ENCODE measurements around the gene AUTS2.

AUTS2 gene

GRCh38 chr7:69827140-69827539, 228.9 kb downstream of the AUTS2 start:
- no peak for DNase-seq

- DNase-seq: peak; percentile 60
These were observed 229.3 kb downstream of the AUTS2 start for GRCh38 chr7:69827558-69827957.

GRCh38 chr7:69832356-69832755, 234.1 kb downstream of the AUTS2 start:
- no peak for DNase-seq

- no peak for DNase-seq
These were observed 235.7 kb downstream of the AUTS2 start for GRCh38 chr7:69833964-69834363.

GRCh38 chr7:69836702-69837101, 238.4 kb downstream of the AUTS2 start:
- no peak for DNase-seq

- DNase-seq: no peak
These were observed 239.3 kb downstream of the AUTS2 start for GRCh38 chr7:69837387-69838068.

- DNase-seq: no peak
These were observed 241.5 kb downstream of the AUTS2 start for GRCh38 chr7:69839782-69840181.

- no peak for DNase-seq
These were observed 242.0 kb downstream of the AUTS2 start for GRCh38 chr7:69840248-69840647.

- no peak for DNase-seq
These were observed 245.4 kb downstream of the AUTS2 start for GRCh38 chr7:69843653-69844052.

GRCh38 chr7:69844264-69844868, 246.1 kb downstream of the AUTS2 start:
- DNase-seq: no peak

- DNase-seq: no peak
These were observed 247.6 kb downstream of the AUTS2 start for GRCh38 chr7:69845721-69846495.

GRCh38 chr7:69847921-69848612, 249.8 kb downstream of the AUTS2 start:
- no peak for DNase-seq

- peak; percentile 43 for DNase-seq
These were observed 251.0 kb downstream of the AUTS2 start for GRCh38 chr7:69849268-69849667.

GRCh38 chr7:69857014-69857413, 258.7 kb downstream of the AUTS2 start:
- DNase-seq: no peak

- no peak for DNase-seq
These were observed 260.2 kb downstream of the AUTS2 start for GRCh38 chr7:69858471-69858870.

- no peak for DNase-seq
These were observed 261.1 kb downstream of the AUTS2 start for GRCh38 chr7:69859342-69859741.

- no peak for DNase-seq
These were observed 262.2 kb downstream of the AUTS2 start for GRCh38 chr7:69860486-69860885.

GRCh38 chr7:69860941-69861622, 262.8 kb downstream of the AUTS2 start:
- no peak for DNase-seq

- peak; percentile 38 for DNase-seq
These were observed 264.3 kb downstream of the AUTS2 start for GRCh38 chr7:69862413-69863064.

- no peak for DNase-seq
These were observed 266.0 kb downstream of the AUTS2 start for GRCh38 chr7:69864274-69864673.

GRCh38 chr7:69864822-69865221, 266.5 kb downstream of the AUTS2 start:
- DNase-seq: no peak

- no peak for DNase-seq
These were observed 270.6 kb downstream of the AUTS2 start for GRCh38 chr7:69868921-69869320.

Data from hematopoietic multipotent progenitor cell treated with erythropoietin and hydrocortisone succinate and interleukin-3 and kit ligand, for 6 days (in vitro differentiated cells).